IgD-negative memory B cell (primary cell): Measurements from ENCODE around the gene CRYGN. TPM values are rescaled to one million over a fixed set of nuclear protein-coding genes. Genes with fewer than 3 reads are reported as not detected.

Experiments used
- H3K27ac Mint-ChIP-seq, 3 donors: one replicate each; pipeline ENCODE4 v1.8.0; 2020 to 2022; ENCODE audit warnings: mild to moderate bottlenecking in 3 of 3, mixed read lengths in 3 of 3, moderate library complexity in 1 of 3
- H3K27me3 Mint-ChIP-seq: one replicate; pipeline ENCODE4 v1.8.0; 2021; ENCODE audit warnings: mixed read lengths
- H3K36me3 Mint-ChIP-seq: one replicate; pipeline ENCODE4 v1.8.0; 2020; ENCODE audit warnings: mild to moderate bottlenecking, mixed read lengths
- H3K4me1 Mint-ChIP-seq, 3 donors: one replicate each; pipeline ENCODE4 v1.8.0; 2020 to 2022; ENCODE audit warnings: mixed read lengths in 3 of 3, mild to moderate bottlenecking in 1 of 3
- H3K4me3 Mint-ChIP-seq, 4 donors: one replicate each; pipeline ENCODE4 v1.8.0; 2020 to 2022; ENCODE audit warnings: mild to moderate bottlenecking in 4 of 4, mixed read lengths in 4 of 4, moderate library complexity in 3 of 4
- H3K9me3 Mint-ChIP-seq, 3 donors: one replicate each; pipeline ENCODE4 v1.8.0; 2020 to 2021; ENCODE audit warnings: mixed read lengths in 3 of 3, mild to moderate bottlenecking in 1 of 3
- polyA plus RNA-seq: library from polyadenylated mRNA; unstranded; fragments of 300-500 nt; fragmentation: Illumina TruSeq; gene quantifications from one replicate; pipeline ENCODE4 v1.2.3, GENCODE V29; 2021

The CRYGN gene
- polyA plus RNA-seq, 1 donor from 2014 or later, result not detected

DNA sequence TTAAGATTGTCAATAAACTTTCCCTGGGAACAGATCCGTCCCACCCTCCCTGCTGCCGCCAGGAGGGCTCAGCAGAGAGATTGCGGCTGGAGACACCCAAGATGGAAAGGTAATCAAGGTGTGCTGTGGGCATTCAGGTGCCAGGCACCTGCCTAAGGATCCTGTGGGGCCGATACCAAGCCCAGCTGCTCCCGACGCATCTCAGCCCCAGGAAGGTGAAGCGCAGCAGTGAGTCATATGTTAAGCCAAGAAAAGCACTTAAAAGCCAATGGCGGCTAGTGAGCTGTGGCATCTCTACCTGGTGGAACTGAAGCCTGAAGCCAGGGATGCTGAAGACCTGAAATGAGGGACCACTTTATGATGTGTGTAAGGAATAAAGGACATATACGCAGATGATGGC, 36.2 kb downstream of the CRYGN start:
- H3K4me3 Mint-ChIP-seq, result no peak overlapping the region
- peaks cover 9 to 15% (median 14%) of the 10 kb centered on the region in 3 donors for H3K4me1 Mint-ChIP-seq
- H3K27ac Mint-ChIP-seq, result peak overlapping the region in 1 of 3 donors; percentile 82
- H3K27me3 Mint-ChIP-seq, result peaks cover 22% of the 10 kb centered on the region
- no peaks in the 10 kb centered on the region for H3K36me3 Mint-ChIP-seq
- H3K9me3 Mint-ChIP-seq, result no peaks in the 10 kb centered on the region

DNA sequence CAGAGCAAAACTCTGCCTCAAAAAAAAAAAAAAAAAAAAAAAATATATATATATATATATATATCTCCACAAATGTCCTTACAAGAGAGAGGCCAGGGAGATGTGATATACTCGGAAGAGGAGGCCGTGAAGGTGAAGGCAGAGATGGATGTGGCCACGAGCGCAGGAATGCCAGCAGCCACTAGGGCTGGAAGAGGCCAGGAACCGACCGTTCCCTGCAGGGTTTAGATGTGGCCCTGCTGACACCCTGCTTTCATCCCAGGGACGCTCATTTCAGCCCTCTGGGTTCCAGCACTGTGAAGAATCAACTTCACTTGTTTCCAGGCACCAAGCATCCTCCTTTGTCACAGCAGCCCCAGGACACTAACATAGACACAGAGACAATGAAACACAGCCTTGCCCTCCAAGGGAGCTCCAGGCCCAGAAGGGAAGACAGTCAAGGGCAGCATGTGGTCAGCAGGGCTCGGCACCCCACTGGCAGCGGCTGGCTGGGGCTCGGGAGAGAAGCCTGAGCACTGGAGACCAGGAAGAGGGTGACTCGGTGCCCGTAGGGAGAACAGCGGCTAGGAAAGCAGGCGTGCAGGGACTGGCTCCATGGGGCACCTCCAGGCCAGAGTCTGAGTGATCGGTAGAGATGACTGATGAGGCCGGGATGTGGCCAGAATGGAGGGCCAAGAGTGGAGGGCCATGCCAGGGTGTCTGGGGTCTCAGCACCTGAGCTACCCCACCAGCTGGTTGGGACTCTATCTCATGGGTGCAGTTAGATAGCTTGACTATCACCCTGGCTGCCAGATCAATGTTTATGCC, 37.7 kb downstream of the CRYGN start:
- Mint-ChIP-seq H3K4me1 (peaks cover 6 to 14% (median 12%) of the 10 kb centered on the region in 3 donors), H3K27me3 (peaks cover 15% of the 10 kb centered on the region), H3K4me3 (no peak overlapping the region), H3K27ac (peak overlapping the region in 1 of 3 donors; percentile 100), H3K9me3 (no peaks in the 10 kb centered on the region), H3K36me3 (no peaks in the 10 kb centered on the region)

DNA sequence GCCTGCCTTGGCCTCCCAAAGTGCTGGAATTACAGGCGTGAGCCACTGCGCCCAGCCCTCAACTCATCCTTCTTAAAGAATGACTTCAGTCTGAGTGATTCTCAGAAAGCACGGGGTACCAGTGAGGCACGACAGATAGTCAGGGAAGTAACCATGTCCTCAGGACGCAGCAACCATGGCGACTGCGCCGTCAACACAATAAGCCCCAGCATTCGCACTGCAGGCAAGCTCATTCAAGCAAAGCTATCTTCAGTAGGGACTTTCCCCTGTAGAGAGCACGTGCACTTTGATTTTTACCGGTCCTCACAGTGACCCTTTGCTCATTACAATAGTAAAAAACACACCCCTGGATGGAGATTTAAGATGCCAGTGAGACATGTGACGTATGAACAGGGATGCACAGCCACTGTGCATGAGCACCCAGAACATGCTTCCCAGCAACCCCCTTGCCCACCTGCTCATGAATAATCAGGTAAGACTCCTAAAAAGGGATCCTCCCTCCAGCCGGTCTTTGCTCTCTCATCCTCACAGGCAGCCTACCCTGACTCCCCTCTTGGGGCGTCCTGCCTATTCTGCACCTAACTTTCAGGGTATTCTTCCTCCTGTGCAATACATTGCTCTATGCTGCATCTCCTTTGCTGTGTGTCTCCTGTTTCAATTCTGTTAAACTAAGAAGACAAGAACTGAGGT, 39.2 kb downstream of the CRYGN start:
- Mint-ChIP-seq H3K4me3 (peak overlapping the region in 2 of 4 donors; percentile 48 to 87), H3K9me3 (no peaks in the 10 kb centered on the region), H3K36me3 (no peaks in the 10 kb centered on the region), H3K27ac (peak overlapping the region; percentile 52 to 100 (median 90)), H3K4me1 (peaks cover 6 to 14% (median 12%) of the 10 kb centered on the region in 3 donors), H3K27me3 (peaks cover 10% of the 10 kb centered on the region)

DNA sequence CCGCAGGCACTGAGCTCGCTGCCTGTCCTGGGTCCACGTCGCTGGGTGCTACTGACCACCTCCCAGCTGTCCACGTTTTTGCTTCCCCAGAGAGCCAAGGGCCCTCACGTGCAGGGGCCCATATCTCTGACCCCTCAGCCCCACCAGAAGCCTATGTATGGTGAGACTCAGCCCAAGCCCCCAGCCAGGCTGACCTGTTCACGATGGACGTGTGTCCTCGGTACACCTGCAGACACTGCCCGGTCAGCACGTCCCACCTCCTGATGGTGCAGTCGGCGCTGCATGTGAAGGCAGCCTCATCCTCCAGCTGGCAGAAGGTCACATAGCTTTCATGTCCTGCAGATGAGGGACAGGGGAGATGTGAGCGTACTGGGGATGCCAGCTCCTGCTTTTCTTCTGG, 40.0 kb downstream of the CRYGN start:
- Mint-ChIP-seq H3K27ac (peak overlapping the region in 1 of 3 donors; percentile 100), H3K9me3 (no peaks in the 10 kb centered on the region), H3K36me3 (no peaks in the 10 kb centered on the region), H3K4me3 (peak overlapping the region in 1 of 4 donors; percentile 87), H3K4me1 (peaks cover 6 to 14% (median 12%) of the 10 kb centered on the region in 3 donors), H3K27me3 (peaks cover 4% of the 10 kb centered on the region)

DNA sequence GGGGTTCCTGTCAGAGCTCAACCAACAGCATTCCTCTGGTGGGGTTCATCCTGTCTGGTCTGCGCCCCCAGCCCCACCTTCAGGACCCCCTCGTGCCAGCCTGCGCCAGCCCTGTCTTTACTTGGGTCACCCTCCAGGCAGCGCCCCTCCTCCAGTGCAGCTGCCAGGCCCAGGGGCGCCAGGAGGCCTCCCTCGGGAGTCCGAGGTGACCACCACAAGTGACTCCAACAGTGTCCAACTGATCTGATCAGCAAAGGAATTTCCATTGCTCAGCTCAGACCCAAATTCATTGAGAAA, 40.7 kb downstream of the CRYGN start:
- peaks cover 6 to 14% (median 12%) of the 10 kb centered on the region in 3 donors for H3K4me1 Mint-ChIP-seq
- no peaks in the 10 kb centered on the region for H3K36me3 Mint-ChIP-seq
- H3K27ac Mint-ChIP-seq, result no peak overlapping the region
- H3K27me3 Mint-ChIP-seq, result peaks cover 4% of the 10 kb centered on the region
- H3K9me3 Mint-ChIP-seq, result no peaks in the 10 kb centered on the region
- no peak overlapping the region for H3K4me3 Mint-ChIP-seq

DNA sequence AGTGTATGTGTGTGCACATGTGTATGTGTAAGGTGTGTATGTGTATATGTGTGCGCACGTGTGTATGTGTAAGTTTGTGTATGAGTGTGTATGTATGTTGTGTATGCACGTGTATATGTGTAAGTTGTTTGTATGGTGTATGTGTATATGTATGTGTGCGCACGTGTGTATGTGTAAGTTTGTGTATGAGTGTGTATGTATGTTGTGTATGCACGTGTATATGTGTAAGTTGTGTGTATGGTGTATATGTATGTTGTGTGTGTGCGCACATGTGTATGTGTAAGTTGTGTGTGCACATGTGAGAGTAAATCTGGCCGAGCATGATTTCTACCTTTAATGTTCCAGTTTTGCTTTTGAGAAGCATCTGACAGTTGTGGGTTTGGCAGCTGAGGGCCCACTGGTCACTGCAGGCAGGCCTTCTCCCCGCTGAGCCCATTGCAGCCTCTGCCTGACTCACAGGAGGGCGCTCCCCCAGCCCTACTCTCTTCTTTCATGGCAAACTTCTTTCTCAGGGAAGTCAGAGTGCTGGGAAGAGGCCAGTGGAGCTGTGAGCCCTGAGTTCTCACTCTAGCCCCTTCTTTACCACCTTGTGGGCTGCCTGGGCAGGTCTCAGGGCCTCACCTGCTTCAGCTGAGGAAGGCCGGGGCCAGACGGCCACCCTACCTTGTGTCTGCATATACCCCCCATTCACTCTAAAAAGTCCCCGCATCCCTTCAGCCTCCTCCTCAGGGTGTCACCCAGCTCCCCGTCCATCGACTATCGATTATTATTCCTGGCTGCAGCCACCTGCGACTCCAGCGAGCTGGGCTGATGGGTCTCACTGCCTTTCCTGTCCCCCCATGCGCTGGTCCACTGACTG, 41.3 kb downstream of the CRYGN start:
- Mint-ChIP-seq H3K9me3 (no peaks in the 10 kb centered on the region), H3K27me3 (peaks cover 4% of the 10 kb centered on the region), H3K4me1 (peaks cover 6 to 13% (median 12%) of the 10 kb centered on the region in 3 donors), H3K36me3 (no peaks in the 10 kb centered on the region), H3K4me3 (peak overlapping the region in 1 of 4 donors; percentile 22), H3K27ac (peak overlapping the region in 2 of 3 donors; percentile 8 to 20)

DNA sequence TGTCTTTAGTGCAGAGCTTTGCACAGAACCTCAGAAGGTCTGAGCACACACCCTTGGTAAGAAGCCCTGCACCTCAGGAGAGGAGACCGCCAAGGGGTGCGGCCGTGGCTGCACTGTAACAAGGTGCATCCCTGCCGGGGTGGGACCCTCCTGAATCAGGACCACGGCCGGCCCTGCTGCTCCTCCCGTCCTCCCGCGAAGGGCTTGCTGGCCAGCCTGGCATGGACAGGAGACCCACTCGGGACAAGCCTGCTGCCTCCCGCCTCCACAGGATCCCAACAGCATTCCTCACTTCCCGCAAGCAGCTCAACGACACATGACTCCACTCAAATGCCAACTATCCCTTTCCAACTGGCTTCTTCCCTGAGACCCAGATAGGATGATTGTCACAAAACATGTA, 42.9 kb downstream of the CRYGN start:
- Mint-ChIP-seq H3K27me3 (peaks cover 4% of the 10 kb centered on the region), H3K4me1 (peaks cover 6 to 13% (median 12%) of the 10 kb centered on the region in 3 donors), H3K27ac (no peak overlapping the region), H3K36me3 (no peaks in the 10 kb centered on the region), H3K4me3 (no peak overlapping the region), H3K9me3 (no peaks in the 10 kb centered on the region)

DNA sequence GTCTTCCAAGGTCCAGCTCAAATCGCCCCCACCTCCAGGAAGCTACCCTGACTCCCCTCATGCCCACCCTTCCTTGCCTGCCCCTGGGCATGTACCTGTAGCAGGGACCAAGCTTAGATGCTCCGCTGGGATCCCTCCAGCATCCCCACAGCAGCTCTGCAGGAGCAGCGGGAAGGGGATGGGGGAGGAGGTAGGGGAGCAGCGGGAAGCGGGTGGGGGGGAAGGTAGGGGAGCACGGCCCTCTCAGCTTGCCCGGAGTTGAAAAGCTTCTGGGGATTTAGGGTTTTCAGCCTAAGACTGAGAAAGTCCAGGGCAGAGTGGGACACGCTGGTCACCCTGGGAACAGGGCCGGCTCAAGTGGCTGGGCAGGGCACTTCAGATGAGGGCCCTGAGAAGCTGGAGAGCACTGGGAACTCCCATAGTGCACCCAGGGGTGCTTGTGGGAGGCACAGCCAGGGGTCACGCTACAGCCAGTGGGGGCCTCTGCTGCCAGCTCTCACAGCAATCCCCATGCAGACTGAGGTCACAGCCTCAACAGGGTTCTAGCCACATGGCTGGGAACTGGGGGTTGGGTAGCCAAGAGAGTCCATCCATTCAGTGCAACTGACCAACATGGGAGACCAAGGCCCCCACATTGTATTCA, 43.5 kb downstream of the CRYGN start:
- peaks cover 6% of the 10 kb centered on the region for H3K27me3 Mint-ChIP-seq
- H3K4me1 Mint-ChIP-seq, result peaks cover 6 to 12% (median 11%) of the 10 kb centered on the region in 3 donors
- H3K36me3 Mint-ChIP-seq, result no peaks in the 10 kb centered on the region
- H3K27ac Mint-ChIP-seq, result no peak overlapping the region
- H3K9me3 Mint-ChIP-seq, result no peaks in the 10 kb centered on the region
- H3K4me3 Mint-ChIP-seq, result no peak overlapping the region

DNA sequence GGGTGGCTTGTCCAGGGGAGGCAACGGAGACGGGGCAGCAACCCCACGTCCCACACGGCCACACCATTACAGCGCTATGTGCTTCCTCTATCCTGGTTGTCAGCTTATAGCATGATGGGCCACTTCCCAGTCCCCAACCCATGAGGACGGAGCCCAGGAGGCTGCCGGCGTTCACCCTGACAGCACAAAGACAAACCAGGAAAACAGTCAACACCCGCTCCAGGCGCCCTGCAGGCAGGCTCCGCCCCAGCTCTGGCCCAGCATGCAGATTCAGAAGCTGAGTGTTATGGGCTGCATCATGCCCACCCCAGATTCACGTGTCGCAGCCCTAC, 44.9 kb downstream of the CRYGN start:
- no peak overlapping the region for H3K4me3 Mint-ChIP-seq
- peaks cover 0 to 3% (median 0%) of the 10 kb centered on the region in 3 donors for H3K4me1 Mint-ChIP-seq
- H3K27me3 Mint-ChIP-seq, result peaks cover 15% of the 10 kb centered on the region
- no peaks in the 10 kb centered on the region for H3K36me3 Mint-ChIP-seq
- H3K27ac Mint-ChIP-seq, result no peak overlapping the region
- no peaks in the 10 kb centered on the region for H3K9me3 Mint-ChIP-seq

DNA sequence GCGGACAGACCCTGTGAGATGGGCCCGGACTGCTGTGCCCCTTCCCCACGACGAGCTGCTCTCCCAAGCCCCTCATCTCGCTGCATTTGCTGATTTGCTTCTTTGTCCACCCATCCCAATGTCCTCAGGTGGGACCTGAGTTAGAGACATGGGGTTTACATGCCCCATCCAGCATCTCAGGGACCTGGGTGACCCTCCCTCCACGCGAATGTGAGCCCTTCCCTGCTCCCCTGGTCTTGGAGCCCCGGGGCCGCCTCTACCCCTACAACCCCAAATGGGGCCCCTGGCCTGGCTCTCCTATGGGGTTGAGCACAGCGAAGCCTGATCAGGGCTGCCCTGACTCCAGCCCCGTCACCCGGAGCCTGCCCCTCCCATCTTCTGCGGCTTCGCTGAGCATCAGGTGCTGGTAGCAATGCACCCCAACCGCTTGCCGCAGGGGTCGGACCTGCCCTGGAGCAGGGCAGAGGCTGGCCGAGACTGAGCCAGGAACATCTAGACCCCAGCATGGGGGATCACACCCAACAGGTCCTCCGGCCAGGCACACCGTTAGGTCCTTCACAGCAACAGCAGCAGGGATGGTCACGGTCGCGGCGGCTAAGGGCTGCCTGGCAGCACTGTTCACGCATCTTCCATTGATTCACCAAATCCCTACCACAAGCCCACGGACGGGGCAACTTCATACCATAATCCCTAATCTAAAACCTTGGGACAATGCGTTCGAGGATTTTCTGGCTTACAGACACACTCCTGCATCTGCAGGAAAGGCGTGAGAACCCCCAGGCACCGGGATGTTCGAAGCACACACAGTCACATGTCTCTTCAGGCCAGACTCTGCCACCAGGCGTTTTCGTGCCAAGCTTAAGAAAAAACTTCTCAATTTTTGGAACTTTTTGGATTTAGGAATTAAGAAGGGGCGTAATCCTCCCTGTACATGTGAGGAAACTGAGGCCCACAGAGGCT, 45.6 kb downstream of the CRYGN start:
- Mint-ChIP-seq H3K27me3 (peaks cover 18% of the 10 kb centered on the region), H3K27ac (peak overlapping the region in 1 of 3 donors; percentile 15), H3K4me3 (no peak overlapping the region), H3K36me3 (peaks cover 1% of the 10 kb centered on the region), H3K4me1 (peaks cover 0 to 3% (median 0%) of the 10 kb centered on the region in 3 donors), H3K9me3 (no peaks in the 10 kb centered on the region)

DNA sequence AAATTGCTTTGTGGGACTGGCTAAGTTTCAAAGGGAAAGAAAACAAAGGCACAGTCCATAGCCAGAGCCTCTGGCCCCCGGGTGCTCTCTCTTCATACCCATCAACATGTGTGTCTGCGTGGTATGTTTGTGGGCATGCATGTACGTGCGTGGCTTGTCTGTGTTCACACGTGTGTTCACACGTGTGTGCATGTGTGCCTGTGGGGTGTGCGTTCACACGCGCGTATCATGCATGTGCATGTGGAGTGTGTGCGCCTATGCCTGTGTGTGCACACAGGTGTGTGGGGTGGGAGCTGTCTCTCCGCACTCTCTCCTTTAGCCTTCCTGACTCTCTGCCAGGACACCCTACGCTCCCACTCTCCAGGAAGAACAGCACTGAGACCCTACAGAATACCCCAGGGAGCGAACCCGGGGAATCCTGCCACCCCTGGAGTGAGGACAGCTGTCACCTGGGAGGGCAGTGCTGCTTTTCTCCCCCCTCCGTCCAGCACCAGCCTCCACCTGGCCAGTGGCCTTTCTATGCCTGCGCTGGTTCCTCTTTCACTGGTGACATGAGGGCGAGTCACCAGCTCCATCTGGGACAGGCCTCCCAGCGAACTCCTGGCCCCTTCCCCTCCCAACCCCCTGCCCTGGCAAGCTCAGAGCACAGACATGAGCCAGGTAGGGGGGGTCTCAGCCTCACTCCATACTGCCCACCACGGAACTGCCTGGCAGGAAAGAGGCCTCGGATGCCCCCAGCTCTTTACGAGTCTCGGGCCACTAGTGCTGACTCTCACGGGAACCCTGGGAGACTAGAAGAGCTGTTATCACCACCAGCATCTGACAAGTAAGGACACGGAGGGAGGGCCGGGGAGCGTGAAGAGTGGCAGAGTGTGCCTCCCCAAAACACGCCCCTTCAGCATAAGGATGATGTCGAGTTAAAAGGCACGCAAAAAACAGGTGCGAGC, 46.6 kb downstream of the CRYGN start:
- H3K36me3 Mint-ChIP-seq, result peaks cover 1% of the 10 kb centered on the region
- peak overlapping the region in 2 of 3 donors; percentile 15 to 62 for H3K27ac Mint-ChIP-seq
- H3K4me1 Mint-ChIP-seq, result peaks cover 0 to 3% (median 0%) of the 10 kb centered on the region in 3 donors
- peaks cover 22% of the 10 kb centered on the region for H3K27me3 Mint-ChIP-seq
- no peak overlapping the region for H3K4me3 Mint-ChIP-seq
- H3K9me3 Mint-ChIP-seq, result no peaks in the 10 kb centered on the region

DNA sequence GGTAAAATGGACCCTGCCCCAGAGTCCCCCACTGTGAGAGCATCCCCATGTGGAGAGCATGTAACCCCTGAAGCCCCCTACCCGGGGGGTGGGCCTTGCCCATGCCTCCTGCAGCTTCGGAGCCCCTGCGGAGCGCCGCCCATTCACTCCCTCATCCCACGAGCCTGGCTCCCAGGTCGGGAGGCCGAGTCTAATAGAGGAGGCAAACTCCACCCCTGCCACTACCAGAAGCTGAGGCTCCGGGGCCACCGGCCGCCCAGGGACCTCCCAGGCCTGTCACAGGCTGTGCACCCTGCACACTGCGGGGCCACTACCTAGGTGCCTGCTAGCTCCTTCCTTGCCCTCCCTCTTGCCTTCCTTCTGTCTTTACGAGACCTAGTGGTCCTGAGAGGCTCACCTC, 47.5 kb downstream of the CRYGN start:
- Mint-ChIP-seq H3K4me3 (no peak overlapping the region), H3K9me3 (no peaks in the 10 kb centered on the region), H3K27ac (peak overlapping the region in 1 of 3 donors; percentile 62), H3K27me3 (peaks cover 22% of the 10 kb centered on the region), H3K4me1 (no peaks in the 10 kb centered on the region), H3K36me3 (peaks cover 1% of the 10 kb centered on the region)

DNA sequence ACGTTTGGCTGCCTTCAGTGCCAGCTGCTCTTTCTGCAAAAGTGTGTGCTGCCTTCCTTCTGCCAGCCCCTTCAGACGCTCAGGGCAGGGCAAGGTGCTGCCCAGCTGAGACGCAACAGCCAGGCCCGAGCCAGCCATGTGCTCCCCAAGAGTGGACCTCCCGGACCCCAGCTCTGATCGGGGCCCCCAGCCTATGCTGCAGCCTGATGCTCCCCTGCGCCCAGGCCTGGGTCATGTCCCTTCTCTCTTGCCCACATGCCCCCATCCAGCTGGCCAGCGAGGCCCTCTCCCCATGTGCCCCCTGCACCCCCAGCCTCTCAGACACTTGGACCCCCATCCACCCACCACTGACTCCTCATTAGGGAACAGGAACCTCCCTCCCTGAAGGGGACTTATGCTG, 47.9 kb downstream of the CRYGN start:
- H3K9me3 Mint-ChIP-seq, result no peaks in the 10 kb centered on the region
- peaks cover 1% of the 10 kb centered on the region for H3K36me3 Mint-ChIP-seq
- peaks cover 22% of the 10 kb centered on the region for H3K27me3 Mint-ChIP-seq
- H3K4me3 Mint-ChIP-seq, result no peak overlapping the region
- H3K27ac Mint-ChIP-seq, result no peak overlapping the region
- H3K4me1 Mint-ChIP-seq, result no peaks in the 10 kb centered on the region
